Bone marrow (tissue), 2 donors: ENCODE results near the gene CEP83.
A peak's percentile ranks its signal among the peaks of the same experiment; 100 is the strongest.
"Not testable (repeated sequence)": the region's sequence is repeated elsewhere in the genome, so short reads cannot be mapped to it uniquely, and the experiment has no call there.

Experiments used
- DNase-seq, 2 donors: peaks; one replicate each; lab custom pipeline; 2025; lab: John Stamatoyannopoulos, UW

The CEP83 gene

DNA sequence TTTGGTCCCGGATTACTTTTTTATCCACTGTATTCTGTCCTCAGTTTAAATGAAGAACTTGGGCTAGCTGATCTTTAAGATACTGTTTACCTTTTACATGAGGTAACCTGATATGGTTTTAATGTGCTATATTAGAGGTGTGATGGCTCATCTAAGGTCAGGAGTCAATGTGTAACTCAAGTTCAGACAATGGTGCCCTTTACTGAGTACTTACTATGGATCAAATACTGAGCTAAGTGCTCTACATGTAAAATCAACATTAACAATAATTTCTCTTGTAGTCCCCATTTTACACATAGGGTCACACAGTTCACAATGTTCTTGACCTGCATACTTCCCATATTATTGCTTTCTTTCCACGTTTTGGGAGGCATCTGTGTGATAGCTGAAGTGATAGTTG, 79.2 kb downstream of the CEP83 start:
- DNase-seq, result no peak

DNA sequence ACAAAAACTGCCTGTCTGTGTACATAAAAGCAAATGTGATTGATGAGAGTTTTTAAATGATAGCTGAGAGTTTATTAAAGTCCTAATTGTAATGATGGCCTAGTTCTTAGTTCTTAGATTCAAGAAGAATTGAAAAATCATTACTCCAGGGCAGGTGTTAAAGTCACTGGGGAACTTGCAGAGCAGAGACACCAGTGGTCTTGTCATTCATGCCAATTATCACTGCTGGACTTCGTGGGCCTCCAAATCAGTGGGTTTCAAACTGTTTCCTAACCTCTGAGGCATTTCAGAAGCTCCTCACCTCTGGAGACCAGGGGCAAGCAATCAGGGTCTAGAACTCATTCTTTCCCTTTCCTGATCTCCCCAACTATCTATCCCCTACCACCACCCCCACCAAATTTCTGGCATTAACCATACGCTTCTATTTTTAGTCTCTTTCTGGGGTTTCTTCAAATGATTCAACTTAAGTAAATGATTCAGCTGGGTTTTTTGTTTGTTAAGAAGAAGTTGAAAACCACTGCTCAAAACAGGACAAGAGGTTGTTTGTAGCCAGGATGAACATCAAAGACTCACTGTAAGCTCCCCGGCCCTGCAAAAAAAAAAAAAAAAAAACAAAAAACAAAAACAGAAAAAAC, 80.1 kb downstream of the CEP83 start:
- no peak for DNase-seq

DNA sequence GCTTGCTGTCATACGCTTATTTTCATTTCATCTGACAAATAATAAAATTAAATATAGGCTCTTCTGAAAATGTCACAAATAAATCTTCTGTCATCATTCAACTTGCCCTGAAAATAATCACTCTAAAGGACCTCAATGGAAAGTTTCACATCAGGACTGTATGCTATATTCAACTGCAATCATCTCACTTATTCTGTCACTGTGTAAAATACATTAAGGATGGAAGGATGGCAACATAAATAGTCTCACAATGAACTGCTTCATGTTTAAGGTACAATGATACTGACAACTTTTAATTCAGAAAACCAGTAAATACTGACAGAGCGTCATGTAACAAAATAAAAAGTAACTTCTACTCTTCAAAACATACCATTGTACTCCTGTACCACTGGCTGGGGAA, 82.1 kb downstream of the CEP83 start:
- no peak for DNase-seq

DNA sequence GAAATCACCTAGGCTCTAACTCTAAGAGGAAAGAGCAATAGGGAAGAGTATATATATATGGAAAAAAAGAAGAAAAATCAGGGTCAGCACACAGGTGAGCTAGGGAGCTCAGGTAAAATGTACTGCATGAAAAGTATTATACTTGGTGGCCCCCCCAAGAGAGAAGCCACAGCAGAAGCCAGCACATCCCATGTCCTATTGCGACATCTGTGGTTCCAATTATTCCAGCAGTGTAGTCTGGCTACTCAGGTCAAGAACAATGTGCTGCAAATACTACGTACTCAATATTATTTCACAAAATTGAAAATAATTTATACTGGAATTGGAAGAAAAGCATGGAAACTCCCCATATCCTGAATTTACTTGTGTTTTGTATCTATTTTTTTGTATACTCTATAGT, 85.5 kb downstream of the CEP83 start:
- no peak for DNase-seq

DNA sequence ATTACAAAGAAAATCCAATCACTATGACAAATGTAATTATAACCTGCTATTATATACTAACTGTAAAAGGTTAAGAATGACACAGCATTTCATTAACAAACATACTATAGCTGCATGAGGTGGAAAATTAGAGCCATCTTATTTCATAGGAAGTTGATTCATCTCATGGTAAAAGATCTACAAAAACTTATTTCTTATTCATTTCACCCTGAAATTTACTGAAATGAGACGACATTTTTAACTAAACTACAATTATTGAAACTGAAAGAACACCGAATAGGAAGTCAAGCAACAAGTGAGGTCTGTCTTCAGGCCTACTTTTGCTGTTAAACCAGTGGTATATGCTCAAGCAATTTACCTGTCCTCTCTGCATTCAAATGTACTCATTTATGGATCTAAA, 87.2 kb downstream of the CEP83 start:
- no peak for DNase-seq

DNA sequence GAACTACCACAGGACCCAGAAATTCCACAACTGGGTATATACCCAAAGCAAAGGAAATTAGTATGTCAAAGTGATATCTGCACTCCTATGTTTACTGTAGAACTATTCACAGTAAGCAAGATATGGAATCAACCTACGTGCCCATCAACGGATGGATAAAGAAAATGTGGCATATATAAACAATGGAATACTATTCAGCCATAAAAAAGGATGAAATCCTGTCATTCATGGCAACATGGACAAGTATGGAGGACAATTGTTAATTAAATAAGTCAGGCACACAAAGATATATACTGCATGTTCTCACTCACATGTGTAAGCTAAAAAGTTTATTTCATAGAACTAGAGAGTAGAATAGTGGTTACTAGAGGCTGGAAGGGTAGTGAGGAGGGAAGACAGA, 97.0 kb downstream of the CEP83 start:
- no peak for DNase-seq

DNA sequence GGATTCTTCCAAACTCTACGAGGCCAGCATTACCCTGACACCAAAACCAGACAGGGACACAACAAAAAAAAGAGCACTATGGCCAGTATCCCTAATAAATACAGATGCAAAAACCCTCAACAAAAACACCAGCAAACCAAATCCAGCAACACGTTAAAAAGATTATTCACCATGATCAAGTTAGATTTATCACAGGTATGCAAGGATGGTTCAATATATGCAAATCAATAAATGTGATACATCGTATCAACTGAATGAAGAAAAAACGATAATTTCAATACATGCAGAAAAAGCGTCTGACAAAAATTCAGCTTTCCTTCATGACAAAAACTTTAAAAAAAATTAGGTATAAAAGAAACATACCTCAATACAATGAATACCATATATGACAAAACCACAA, 99.9 kb downstream of the CEP83 start:
- no peak for DNase-seq

DNA sequence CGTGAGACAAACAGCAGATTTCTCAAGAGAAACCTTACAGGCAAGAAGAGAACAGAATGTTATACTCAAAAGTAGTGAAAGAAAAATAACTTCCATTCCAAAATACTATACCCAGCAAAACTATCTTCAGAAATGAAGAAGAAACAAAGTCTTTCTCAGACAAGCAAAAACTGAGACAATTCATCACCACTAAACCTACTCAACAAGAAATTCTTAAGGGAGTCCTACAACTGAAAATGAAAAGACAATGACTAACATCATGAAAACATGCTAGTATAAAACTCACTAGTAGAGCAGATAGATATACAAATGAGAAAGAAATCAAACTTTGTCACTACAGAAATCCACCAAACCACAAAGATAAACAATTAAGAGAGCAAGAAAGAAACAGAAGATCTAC, 106.5 kb downstream of the CEP83 start:
- DNase-seq, result no peak

DNA sequence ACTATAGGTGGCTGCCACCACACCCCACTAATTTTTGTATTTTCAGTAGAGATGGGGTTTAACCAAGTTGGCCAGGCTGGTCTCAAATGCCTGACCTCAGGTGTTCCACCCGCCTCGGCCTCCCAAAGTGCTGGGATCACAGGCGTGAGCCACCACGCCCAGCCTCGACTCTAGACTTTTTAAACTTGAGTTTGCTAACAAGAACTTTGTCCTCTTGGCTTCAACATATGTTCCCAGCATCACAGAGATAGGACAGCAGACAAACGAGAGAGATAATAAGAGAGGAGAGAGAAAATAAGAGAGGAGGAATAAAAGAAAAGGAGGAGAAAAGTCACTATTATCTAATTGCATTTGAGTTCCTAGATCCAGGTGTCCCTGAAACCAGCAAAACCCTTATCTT, 119.1 kb downstream of the CEP83 start:
- DNase-seq, result no peak

DNA sequence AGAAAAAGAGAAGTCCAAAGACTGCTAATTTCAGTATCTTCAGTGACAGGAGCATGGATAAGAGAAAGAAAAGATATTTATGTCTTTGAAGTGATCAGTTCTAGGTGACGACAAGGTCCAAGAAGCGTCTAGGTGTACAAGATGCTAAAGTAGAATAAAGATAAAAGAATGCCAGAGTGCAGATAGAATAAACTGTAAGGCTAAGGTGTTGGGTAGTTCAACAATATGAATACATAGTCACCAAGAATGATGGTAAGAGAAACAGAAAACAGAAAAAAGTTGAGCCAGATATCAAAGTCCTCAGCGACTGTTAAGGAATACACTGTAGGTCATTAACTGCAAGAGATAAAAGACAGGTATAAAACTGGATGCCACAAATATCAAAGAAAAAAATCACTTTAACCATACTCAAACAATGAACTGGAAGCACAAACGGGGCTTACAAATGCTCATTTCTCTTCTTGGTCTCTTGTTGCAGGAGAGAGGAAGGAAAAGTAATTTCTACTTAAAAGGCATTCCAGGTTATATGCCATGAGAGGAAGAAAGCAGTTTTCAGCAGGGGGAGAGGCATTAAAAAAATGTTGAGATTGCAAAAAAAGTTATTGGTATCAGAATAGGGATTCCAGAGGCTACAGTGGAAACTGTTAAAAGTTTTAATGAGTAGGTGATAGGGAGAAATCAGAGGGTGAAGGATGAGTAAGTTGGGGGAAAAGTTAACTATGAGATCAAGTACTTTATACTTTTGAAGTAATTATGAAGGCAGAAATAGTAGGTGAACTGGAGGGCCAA, 121.5 kb downstream of the CEP83 start:
- DNase-seq, result no peak

DNA sequence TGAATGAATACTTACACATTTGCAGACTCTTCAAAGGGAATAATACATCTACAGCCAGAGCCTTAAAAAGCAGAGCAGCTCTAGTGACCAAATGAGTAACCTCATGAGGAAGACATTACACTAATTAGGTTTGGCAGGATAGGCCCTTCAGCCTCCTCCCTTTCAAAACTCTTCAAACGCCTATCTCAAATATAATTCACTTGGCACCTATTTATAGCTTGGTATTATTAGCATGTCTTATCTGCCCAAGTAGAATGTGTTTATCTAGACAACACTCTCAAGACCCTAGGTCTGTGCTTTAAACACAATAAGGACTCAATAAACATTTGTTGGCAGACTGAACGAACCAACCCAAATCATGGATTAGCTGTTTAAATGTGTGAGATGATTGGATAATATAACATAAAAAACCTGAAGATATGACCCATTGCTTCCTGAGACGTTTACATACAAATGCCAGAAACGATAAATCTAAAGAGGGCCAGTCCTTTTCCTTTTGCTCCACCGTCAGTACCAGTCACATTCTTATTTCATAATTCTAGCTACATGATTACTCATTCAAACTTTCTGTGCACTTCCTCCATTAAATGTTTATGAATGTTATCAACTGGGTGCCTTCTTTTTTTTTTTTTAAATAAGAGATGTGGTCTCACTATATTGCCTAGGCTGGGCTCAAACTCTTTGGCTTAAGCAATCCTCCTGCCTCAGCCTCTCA, 123.3 kb downstream of the CEP83 start:
- DNase-seq, result no peak

DNA sequence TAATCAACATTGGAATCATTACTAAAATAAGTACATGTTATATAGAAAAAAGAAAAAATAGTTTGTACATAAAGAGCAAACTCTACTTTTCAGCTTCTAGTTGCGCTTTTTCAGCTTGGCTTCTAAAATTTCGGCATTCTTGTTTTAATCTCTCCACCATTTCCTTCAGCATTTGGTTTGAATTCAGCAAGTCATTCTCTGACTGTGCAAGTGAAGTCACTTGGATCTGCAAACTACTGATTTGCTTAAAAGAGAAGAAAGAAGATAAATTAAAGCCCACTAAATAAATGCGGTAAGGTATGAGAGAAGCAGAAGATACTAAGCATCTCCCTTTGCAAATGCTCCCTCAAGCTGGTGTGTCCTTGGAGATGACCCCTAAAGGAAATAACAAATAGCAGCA, 126.3 kb downstream of the CEP83 start:
- no peak for DNase-seq

DNA sequence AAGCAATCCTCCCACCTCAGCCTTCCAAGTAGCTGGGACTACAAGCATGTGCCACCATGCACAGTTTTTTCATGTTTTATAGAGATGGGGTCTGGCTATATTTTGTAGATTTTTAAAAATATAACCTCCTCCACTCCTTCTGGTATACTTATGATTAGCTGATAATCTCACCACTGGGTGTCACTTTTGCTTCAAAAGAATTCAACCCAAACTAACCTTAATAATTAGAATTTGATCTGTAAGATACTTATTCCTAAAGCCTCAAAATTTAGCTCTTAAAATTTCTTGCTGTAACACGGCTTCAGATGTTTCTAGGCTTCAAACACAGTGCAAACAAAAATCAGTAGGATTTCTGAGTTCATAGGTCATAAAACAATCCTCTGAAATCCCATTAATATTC, 130.3 kb downstream of the CEP83 start:
- no peak for DNase-seq

DNA sequence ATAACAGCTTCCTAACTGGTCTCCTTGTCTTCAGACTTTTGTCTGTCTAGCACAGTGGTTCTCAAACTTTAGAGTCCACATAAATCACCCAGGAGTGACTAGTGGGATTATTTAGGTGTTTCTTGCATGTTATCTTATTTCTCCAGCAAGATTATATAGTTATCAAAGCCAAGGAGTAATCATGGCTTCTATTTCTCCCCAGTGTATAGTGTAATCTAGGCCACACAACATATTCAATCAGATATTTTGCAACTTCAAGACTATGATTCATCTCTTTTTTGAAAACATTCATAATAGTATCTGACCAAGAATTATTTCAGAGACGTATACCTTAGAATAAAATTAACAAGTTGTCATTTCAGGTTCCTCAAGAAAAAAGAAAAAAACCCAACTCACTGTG, 131.9 kb downstream of the CEP83 start:
- no peak for DNase-seq

DNA sequence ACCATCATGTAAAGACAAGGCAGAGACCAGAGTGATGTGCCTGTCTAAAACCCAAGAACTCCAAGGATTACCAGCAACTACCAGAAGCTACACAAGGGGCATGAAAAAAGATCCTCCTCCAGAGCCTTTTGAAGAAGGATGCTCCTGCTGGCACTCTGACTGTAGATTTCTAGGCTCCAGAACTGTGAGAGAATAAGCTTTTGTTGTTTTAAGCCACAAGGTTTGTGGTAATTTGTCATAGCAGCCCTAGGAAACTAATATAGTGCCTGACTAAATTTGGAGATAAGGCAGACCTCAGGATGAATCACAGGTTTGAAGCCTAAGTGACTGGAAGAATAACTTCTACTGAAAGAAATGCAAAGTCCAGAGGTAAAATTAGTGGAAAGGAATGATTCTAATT, 132.9 kb downstream of the CEP83 start:
- DNase-seq, result peak in 1 of 2 donors; percentile 5

DNA sequence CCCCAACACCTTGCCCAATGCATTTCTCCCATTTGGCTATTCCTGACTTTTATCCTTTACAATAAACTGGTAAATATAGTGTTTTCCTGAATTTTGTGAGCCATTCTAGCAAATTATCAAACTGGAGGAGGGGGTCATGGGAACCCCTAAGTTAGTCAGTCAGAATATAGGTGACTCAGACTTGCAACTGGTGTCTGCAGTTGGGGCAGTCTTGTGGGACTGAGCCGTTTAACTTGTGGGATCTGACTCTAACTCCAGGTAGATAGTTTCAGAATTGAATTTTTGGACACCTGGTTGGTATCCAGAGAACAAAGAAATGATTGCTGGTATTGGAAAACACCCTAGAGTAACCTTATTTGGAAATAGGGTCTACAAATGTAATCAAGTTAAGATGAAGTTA, 133.4 kb downstream of the CEP83 start:
- no peak for DNase-seq

DNA sequence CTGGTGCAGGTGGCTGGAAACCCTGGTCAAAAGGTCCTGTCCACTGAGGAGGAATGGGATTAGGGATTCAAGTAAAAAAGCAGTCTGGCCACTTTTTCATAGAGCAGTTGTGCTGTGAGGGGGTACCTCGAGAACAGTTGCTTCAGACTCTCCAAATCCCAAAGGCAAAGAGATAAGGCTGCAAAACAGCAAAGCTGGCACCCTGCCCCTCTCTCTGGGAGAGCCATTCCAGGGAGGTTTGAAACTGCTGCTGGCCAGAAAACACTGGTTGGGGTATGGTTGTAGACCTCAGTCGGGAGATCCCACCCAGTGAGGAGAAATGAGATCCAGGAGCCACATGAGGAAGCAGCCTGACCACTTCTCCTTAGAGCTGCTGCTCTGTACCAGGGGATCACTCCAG, 137.3 kb downstream of the CEP83 start:
- no peak for DNase-seq

DNA sequence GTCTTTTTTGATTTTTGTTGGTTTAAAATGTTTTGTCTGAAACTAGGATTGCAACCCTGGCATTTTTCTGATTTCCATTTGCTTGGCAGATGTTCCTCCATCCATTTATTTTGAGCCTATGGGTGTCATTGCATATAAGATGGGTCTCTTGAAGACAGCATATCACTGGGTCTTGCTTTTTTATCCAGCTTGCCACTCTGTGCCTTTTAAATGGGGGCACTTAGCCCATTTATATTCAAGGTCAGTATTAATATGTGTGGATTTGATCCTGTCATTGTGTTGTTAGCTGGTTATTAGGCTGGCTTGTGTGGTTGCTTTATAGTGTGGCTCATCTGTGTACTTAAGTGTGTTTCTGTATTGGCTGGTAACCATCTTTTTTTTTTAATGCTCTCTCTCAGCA, 139.6 kb downstream of the CEP83 start:
- no peak for DNase-seq

DNA sequence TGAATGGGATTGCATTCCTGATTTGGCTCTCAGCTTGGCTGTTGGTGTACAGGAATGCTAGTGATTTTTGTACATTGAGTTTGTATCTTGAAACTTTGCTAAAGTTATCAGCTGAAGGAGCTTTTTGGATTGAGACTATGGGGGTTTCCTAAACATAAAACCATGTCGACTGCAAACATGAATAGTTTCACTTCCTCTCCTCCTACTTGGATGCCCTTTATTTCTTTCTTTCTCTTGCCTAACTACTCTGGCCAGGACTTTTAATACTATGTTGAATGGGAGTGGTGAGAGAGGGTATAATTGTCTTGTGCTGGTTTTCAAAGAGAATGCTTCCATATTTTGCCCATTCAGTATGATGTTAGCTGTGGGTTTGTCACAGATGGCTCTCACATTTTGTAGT, 141.5 kb downstream of the CEP83 start:
- no peak for DNase-seq

DNA sequence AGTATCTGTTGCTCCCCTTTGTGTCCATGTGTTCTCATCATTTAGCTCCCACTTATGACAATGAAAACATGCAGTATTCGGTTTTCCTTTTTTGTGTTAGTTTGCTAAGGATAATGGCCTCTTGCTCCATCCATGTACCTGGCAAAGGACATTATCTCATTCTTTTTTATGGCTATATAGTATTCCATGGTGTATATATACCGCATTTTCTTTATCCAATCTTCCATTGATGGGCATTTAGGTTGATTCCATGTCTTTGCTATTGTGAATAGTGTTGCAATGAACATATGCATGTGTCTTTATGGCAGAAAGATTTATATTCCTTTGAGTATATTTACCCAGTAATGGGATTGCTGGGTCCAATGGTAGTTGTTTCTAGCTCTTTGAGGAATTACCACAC, 143.1 kb downstream of the CEP83 start:
- DNase-seq, result not testable (repeated sequence)

DNA sequence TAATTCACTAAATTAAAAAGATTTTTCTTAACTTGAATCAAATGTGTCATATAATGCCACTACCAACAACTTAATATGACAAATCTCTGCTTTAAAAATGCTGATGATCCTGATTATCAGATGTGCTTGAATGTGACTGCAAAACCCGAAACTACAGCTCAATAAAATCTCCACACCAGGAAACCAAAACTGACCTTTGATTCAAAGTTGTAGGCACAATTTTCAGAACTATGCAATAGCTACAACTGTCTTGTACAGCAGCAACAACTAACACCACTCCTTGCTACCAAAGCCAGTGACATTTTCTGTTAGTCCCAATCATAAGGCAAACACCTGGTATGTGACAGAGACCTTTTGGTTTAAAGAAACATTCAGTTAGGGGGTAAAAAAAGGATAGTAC, 147.3 kb downstream of the CEP83 start:
- no peak for DNase-seq

DNA sequence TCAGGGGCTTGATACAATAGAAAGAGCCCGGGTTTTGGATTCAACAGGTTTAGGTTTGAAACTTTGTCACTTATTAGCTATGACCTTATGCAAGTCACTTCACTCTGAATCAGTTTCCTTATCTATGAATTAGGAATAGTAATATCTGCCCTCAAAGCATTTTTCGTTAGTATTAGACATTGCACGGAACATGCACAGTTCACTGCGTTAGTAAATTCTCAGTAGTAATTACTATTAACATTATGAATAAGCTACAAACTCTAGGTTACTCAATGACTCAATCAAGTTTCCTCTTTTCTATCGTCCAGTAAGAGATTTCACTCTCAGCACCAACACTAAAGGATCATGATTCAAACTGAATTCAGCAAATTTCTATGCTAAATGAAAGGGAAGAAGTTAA, 150.3 kb downstream of the CEP83 start:
- no peak for DNase-seq

DNA sequence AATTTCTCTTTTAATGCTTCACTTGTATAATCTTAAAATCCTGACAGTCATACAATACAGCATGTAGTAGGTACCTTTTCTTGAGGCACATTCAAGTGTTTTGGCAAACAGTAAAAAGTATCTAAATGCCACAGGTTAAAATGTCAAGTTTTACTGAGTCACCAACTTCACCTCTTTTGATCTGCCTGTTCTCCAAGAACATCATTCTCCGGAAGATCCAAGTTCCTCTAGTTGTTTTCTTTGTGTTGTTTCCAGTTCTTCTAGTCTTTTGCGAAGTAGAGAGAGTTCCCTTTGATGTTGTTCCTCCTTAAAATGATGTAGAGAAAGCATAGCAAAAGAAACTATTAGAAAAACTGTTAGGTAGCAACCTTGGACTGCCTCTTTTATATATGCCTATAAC, 151.1 kb downstream of the CEP83 start:
- no peak for DNase-seq
